GM19035 (cell line): ENCODE results near the gene SQOR.
A peak's percentile ranks its signal among the peaks of the same experiment; 100 is the strongest.
"Not testable (repeated sequence)": the region's sequence is repeated elsewhere in the genome, so short reads cannot be mapped to it uniquely, and the experiment has no call there.

Experiments used
- ATAC-seq: cut with Tn5 transposase; IDR thresholded peaks from one replicate; pipeline ENCODE4 v1.9.1; 2021; ENCODE audit not compliant: unreplicated experiment

SQOR gene

GRCh38 chr15:45630917-45631691, 3.7 kb upstream of the SQOR start:
- no peak for ATAC-seq

GRCh38 chr15:45631776-45632175, 3.1 kb upstream of the SQOR start:
- no peak for ATAC-seq

GRCh38 chr15:45635191-45635638, 386 bp downstream of the SQOR start:
- ATAC-seq = peak; percentile 47

GRCh38 chr15:45635763-45636292, 999 bp downstream of the SQOR start:
- ATAC-seq = peak; percentile 0

- ATAC-seq = no peak
These were observed 2.3 kb downstream of the SQOR start for GRCh38 chr15:45637141-45637540.

GRCh38 chr15:45637552-45638033, 2.8 kb downstream of the SQOR start:
- ATAC-seq = peak; percentile 42

GRCh38 chr15:45640616-45641015, 5.8 kb downstream of the SQOR start:
- ATAC-seq = no peak

- ATAC-seq = no peak
These were observed 6.5 kb downstream of the SQOR start for GRCh38 chr15:45641374-45641781.

GRCh38 chr15:45641999-45642932, 7.4 kb downstream of the SQOR start:
- ATAC-seq = no peak

- no peak for ATAC-seq
These were observed 9.6 kb downstream of the SQOR start for GRCh38 chr15:45644437-45644836.

GRCh38 chr15:45645026-45645980, 10.5 kb downstream of the SQOR start:
- no peak for ATAC-seq

GRCh38 chr15:45646220-45646619, 11.4 kb downstream of the SQOR start:
- ATAC-seq = no peak

- ATAC-seq = no peak
These were observed 13.0 kb downstream of the SQOR start for GRCh38 chr15:45647828-45648227.

GRCh38 chr15:45648521-45649200, 13.8 kb downstream of the SQOR start:
- no peak for ATAC-seq

GRCh38 chr15:45650007-45650406, 15.2 kb downstream of the SQOR start:
- ATAC-seq = not testable (repeated sequence)

- no peak for ATAC-seq
These were observed 16.2 kb downstream of the SQOR start for GRCh38 chr15:45650889-45651525.

- no peak for ATAC-seq
These were observed 19.0 kb downstream of the SQOR start for GRCh38 chr15:45653702-45654424.

GRCh38 chr15:45654749-45655148, 19.9 kb downstream of the SQOR start:
- no peak for ATAC-seq

GRCh38 chr15:45657254-45657653, 22.4 kb downstream of the SQOR start:
- ATAC-seq = no peak
